HG02938 (cell line): ENCODE measurements around the gene HMGB2.
A peak's percentile ranks its signal among the peaks of the same experiment; 100 is the strongest.

Experiments
- ATAC-seq: cut with Tn5 transposase; IDR thresholded peaks from one replicate; pipeline ENCODE4 v1.9.1; 2021; ENCODE audit warnings: mild to moderate bottlenecking, moderate library complexity; ENCODE audit not compliant: unreplicated experiment

Gene HMGB2

GRCh38 chr4:173334891-173335752, 964 bp upstream of the HMGB2 start:
- peak; percentile 9 for ATAC-seq

- no peak for ATAC-seq
Measured at GRCh38 chr4:173333658-173334084, 487 bp downstream of the HMGB2 start.

GRCh38 chr4:173332963-173333657, 1.0 kb downstream of the HMGB2 start:
- no peak for ATAC-seq

- ATAC-seq = no peak
Measured at GRCh38 chr4:173332021-173332487, 2.1 kb downstream of the HMGB2 start.

- no peak for ATAC-seq
Measured at GRCh38 chr4:173330590-173330989, 3.6 kb downstream of the HMGB2 start.

- ATAC-seq = no peak
Measured at GRCh38 chr4:173328236-173328901, 5.8 kb downstream of the HMGB2 start.

GRCh38 chr4:173325007-173325736, 9.0 kb downstream of the HMGB2 start:
- ATAC-seq = no peak

- no peak for ATAC-seq
Measured at GRCh38 chr4:173319696-173320095, 14.5 kb downstream of the HMGB2 start.

GRCh38 chr4:173318648-173319211, 15.4 kb downstream of the HMGB2 start:
- no peak for ATAC-seq

- no peak for ATAC-seq
Measured at GRCh38 chr4:173318240-173318639, 15.9 kb downstream of the HMGB2 start.

- ATAC-seq = peak; percentile 78
Measured at GRCh38 chr4:173317004-173317403, 17.2 kb downstream of the HMGB2 start.

GRCh38 chr4:173316060-173316459, 18.1 kb downstream of the HMGB2 start:
- ATAC-seq = no peak

GRCh38 chr4:173314715-173315114, 19.4 kb downstream of the HMGB2 start:
- no peak for ATAC-seq

- ATAC-seq = no peak
Measured at GRCh38 chr4:173311368-173311767, 22.8 kb downstream of the HMGB2 start.

GRCh38 chr4:173307778-173308177, 26.4 kb downstream of the HMGB2 start:
- no peak for ATAC-seq

- ATAC-seq = peak; percentile 75
Measured at GRCh38 chr4:173301518-173302201, 32.5 kb downstream of the HMGB2 start.

GRCh38 chr4:173294444-173294843, 39.7 kb downstream of the HMGB2 start:
- no peak for ATAC-seq

GRCh38 chr4:173293663-173294062, 40.5 kb downstream of the HMGB2 start:
- ATAC-seq = no peak

GRCh38 chr4:173291899-173292298, 42.3 kb downstream of the HMGB2 start:
- ATAC-seq = no peak

GRCh38 chr4:173289353-173289727, 44.8 kb downstream of the HMGB2 start:
- ATAC-seq = no peak
